Adrenal gland (tissue), 12 donors: Measurements from ENCODE around the gene RASGRP4. TPM values are rescaled to one million over a fixed set of nuclear protein-coding genes. Genes with fewer than 3 reads are reported as not detected.
A peak's percentile ranks its signal among the peaks of the same experiment; 100 is the strongest.

Experiments
- DNase-seq, 7 donors: peaks; one replicate each; pipeline ENCODE4 v3.0.0-alpha.2; 2019 to 2020
- H3K27ac ChIP-seq, 5 donors: fragments of 200-600 bp; sonication (generic) in 4 of 5; 1 replicate in 3 of 5; 2 replicates in 2 of 5; pipeline versions ENCODE4 v1.5.1 to v1.8.0; 2016 to 2020; ENCODE audit warnings: mild to moderate bottlenecking in 1 of 5
- H3K27me3 ChIP-seq: fragments of 200-600 bp; 2 replicates; pipeline ENCODE4 v1.8.0; 2021
- H3K36me3 ChIP-seq, 2 donors: fragments of 200-600 bp; replicated peaks in 1 of 2; 1 replicate in 1 of 2; 2 replicates in 1 of 2; pipeline versions ENCODE4 v1.5.1 to v1.8.0; 2018 to 2022
- H3K4me1 ChIP-seq, 2 donors: fragments of 200-600 bp; replicated peaks in 1 of 2; 1 replicate in 1 of 2; 2 replicates in 1 of 2; pipeline versions ENCODE4 v1.5.1 to v1.8.0; 2018 to 2021
- H3K4me3 ChIP-seq, 4 donors: fragments of 200-600 bp; sonication (generic) in 3 of 4; one replicate each; pipeline ENCODE4 v1.5.1; 2016 to 2018
- H3K9me3 ChIP-seq, 3 donors: fragments of 200-600 bp; sonication (generic) in 1 of 3; replicated peaks in 1 of 3; 1 replicate in 2 of 3; 2 replicates in 1 of 3; pipeline versions ENCODE4 v1.5.1 to v1.8.0; 2016 to 2021
- CTCF ChIP-seq, 6 experiments: fragments of 450-650 bp in 4 of 6; fragments of 200-600 bp in 2 of 6; sonication (generic) in 1 of 6; IDR thresholded peaks; 1 replicate in 5 of 6; 2 replicates in 1 of 6; pipeline versions ENCODE4 v1.5.1 to v1.8.0; 2016 to 2021; ENCODE audit warnings: antibody characterized with exemption in 6 of 6, mild to moderate bottlenecking in 2 of 6, moderate library complexity in 1 of 6
- POLR2A ChIP-seq, 2 donors: fragments of 450-650 bp; IDR thresholded peaks; one replicate each; pipeline ENCODE4 v1.6.1; 2017; ENCODE audit warnings: antibody characterized with exemption in 2 of 2, mild to moderate bottlenecking in 2 of 2, moderate library complexity in 1 of 2
- WGBS, 4 donors: extraction: QIAGEN DNeasy Blood & Tissue Kit in 2 of 4; methylation state at CpG; one replicate each; pipeline versions ENCODE4 v1.1.5 to v1.1.7; 2013 to 2017; 5-methylcytosine and 5-hydroxymethylcytosine counted together
- intact Hi-C, 2 donors: fragments of 100-400 bp; cut with DNase I; formaldehyde crosslinking; loops; one replicate each; pipeline versions ENCODE4 v1.14.1 to v1.15.0; 2022 to 2023
- polyA plus RNA-seq, 3 donors: library from polyadenylated mRNA; stranded (reverse); fragments of 200-250 nt in 2 of 3; fragments of 350-450 nt in 1 of 3; fragmentation: Illumina TruSeq in 1 of 3; extraction: RNeasy Lipid Tissue Mini Kit (QIAGEN cat#74804) in 1 of 3; gene quantifications; one replicate each; pipeline ENCODE4 v1.2.3, GENCODE V29; 2013 to 2014
- total RNA-seq, 9 donors: library from RNA; depleted of rRNA in 4 of 9; stranded (reverse); fragments of >200 nt in 4 of 9; fragments of 120-200 nt in 1 of 9; fragmentation: NEBNext Ultra II Directional in 1 of 9; extraction: Animal tissue kit (Norgen Biotek cat#: 25700) in 1 of 9; gene quantifications; one replicate each; pipeline versions ENCODE4 v1.1.0 to v1.2.4, GENCODE V29; 2013 to 2023
- donor health status: healthy with polysubstance abuse.
- donor health status: Bipolar disorder and iron deficiency.
- donor health status: DM: yes; HTN: yes; CAD: no.
- donor health status: DM: no; HTN: no; CAD: no.
- donor health status: DM: no; HTN: no; CAD: no.
- donor health status: DM: yes; HTN: yes; CAD: no.

The RASGRP4 gene
- total and polyA plus RNA-seq, 12 donors, result 0.22 to 10.0 (median 4.2) TPM

- no peaks in the 10 kb centered on the region for H3K9me3 ChIP-seq
- peaks cover 8% of the 10 kb centered on the region for H3K27me3 ChIP-seq
- intact Hi-C loops, result no loop called here
- TF ChIP-seq CTCF (IDR thresholded peaks at IDR 0.05) (no peak), POLR2A (IDR thresholded peaks at IDR 0.05) (no peak)
- DNase-seq, result no peak
- WGBS, 4 donors, result 67 to 85% (median 77%) methylated on average over 4 to 7 of the region's 7 CpGs
- H3K36me3 ChIP-seq, result no peaks in the 10 kb centered on the region
- H3K4me3 ChIP-seq, result no peak overlapping the region
- peaks cover 0 to 11% of the 10 kb centered on the region in 2 donors for H3K4me1 ChIP-seq
- no peak overlapping the region for H3K27ac ChIP-seq
These were observed 3.6 kb downstream of the RASGRP4 start for GRCh38 chr19:38422438-38422837.

GRCh38 chr19:38421856-38422255 is 4.2 kb downstream of the RASGRP4 start:
- TF ChIP-seq CTCF (IDR thresholded peaks at IDR 0.05) (no peak), POLR2A (IDR thresholded peaks at IDR 0.05) (no peak)
- Histone ChIP-seq H3K36me3 (no peaks in the 10 kb centered on the region), H3K4me3 (no peak overlapping the region), H3K27ac (no peak overlapping the region), H3K9me3 (no peaks in the 10 kb centered on the region), H3K27me3 (peaks cover 8% of the 10 kb centered on the region), H3K4me1 (peaks cover 0 to 11% of the 10 kb centered on the region in 2 donors)
- WGBS, 4 donors, result 68 to 84% (median 80%) methylated on average over 6 to 14 of the region's 14 CpGs
- DNase-seq, result no peak
- intact Hi-C loops, result no loop called here

GRCh38 chr19:38420935-38421334 is 5.1 kb downstream of the RASGRP4 start:
- Histone ChIP-seq H3K4me1 (peaks cover 0 to 11% of the 10 kb centered on the region in 2 donors), H3K9me3 (no peaks in the 10 kb centered on the region), H3K27me3 (peaks cover 8% of the 10 kb centered on the region), H3K4me3 (no peak overlapping the region), H3K27ac (no peak overlapping the region), H3K36me3 (no peaks in the 10 kb centered on the region)
- no peak for TF ChIP-seq CTCF (IDR thresholded peaks at IDR 0.05)
- no peak for TF ChIP-seq POLR2A (IDR thresholded peaks at IDR 0.05)
- intact Hi-C loops, result no loop called here
- DNase-seq, result no peak
- 73 to 90% (median 78%) methylated on average over 2 to 9 of the region's 9 CpGs for WGBS, 4 donors

- no peak overlapping the region for H3K27ac ChIP-seq
- H3K36me3 ChIP-seq, result no peaks in the 10 kb centered on the region
- WGBS, 4 donors, result 8 to 14% (median 13%) methylated on average over 16 to 49 of the region's 49 CpGs
- H3K4me1 ChIP-seq, result peaks cover 0 to 11% of the 10 kb centered on the region in 2 donors
- DNase-seq, result peak in 6 of 7 donors; percentile 40 to 63 (median 48)
- H3K27me3 ChIP-seq, result peaks cover 8% of the 10 kb centered on the region
- no peaks in the 10 kb centered on the region for H3K9me3 ChIP-seq
- intact Hi-C loops, result no loop called here
- no peak for TF ChIP-seq POLR2A (IDR thresholded peaks at IDR 0.05)
- TF ChIP-seq CTCF (IDR thresholded peaks at IDR 0.05), result no peak
- H3K4me3 ChIP-seq, result peak overlapping the region in 1 of 4 donors; percentile 43
These were observed 8.2 kb downstream of the RASGRP4 start for GRCh38 chr19:38417544-38418506.
